Measurements from ENCODE around the gene SPATS2.

DNA sequence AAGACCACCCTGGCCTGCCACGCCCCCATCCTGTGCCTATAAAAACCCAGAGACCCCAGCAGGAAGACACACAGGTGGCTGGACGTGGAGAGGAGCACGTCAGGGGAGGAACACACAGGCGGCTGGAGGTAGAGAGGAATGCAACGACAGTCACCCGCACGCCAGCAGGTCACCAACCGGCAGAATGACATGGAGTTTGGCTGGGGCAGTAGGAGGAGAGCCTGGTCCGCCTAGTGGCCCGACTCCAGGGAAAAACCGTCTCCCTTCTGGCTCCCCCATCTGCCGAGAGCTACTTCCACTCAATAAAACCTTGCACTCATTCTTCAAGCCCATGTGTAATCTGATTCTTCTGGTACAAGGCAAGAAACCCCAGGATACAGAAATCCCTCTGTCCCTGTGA is 108.8 kb downstream of the SPATS2 start:
- TF ChIP-seq, protein P1, sequence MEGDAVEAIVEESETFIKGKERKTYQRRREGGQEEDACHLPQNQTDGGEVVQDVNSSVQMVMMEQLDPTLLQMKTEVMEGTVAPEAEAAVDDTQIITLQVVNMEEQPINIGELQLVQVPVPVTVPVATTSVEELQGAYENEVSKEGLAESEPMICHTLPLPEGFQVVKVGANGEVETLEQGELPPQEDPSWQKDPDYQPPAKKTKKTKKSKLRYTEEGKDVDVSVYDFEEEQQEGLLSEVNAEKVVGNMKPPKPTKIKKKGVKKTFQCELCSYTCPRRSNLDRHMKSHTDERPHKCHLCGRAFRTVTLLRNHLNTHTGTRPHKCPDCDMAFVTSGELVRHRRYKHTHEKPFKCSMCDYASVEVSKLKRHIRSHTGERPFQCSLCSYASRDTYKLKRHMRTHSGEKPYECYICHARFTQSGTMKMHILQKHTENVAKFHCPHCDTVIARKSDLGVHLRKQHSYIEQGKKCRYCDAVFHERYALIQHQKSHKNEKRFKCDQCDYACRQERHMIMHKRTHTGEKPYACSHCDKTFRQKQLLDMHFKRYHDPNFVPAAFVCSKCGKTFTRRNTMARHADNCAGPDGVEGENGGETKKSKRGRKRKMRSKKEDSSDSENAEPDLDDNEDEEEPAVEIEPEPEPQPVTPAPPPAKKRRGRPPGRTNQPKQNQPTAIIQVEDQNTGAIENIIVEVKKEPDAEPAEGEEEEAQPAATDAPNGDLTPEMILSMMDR (IDR thresholded peaks at IDR 0.05), result no peak
- TF ChIP-seq EZH2 (IDR thresholded peaks at IDR 0.05), result no peak
- no peak for TF ChIP-seq EZH2phosphoT487 (IDR thresholded peaks at IDR 0.05)
